Endothelial cell of umbilical vein (primary cell): ENCODE data around the gene SFSWAP. TPM values are rescaled to one million over a fixed set of nuclear protein-coding genes. Genes with fewer than 3 reads are reported as not detected.

Experiments
- BruUV-seq: library from RNA; stranded (reverse); fragments of 400-500 nt; replicated peaks from 2 replicates; lab custom pipeline; 2021; lab: Mats Ljungman, UMichigan
- CTCF ChIA-PET: fragments of 300-600, 350-600 bp; sonication (Branson Sonifier 250); formaldehyde crosslinking; loops from one replicate; lab custom pipeline; 2021; ENCODE audit warnings: antibody characterized with exemption, inconsistent platforms; lab: Charles Lee
- POLR2A ChIA-PET: fragments of 300-600, 350-600 bp; sonication (Branson Sonifier 250); formaldehyde crosslinking; loops from one replicate; lab custom pipeline; 2021; ENCODE audit warnings: antibody characterized with exemption, inconsistent platforms; lab: Charles Lee
- DNase-seq: peaks from one replicate; pipeline ENCODE4 v3.0.0-alpha.2; 2011; ENCODE audit warnings: low read depth, low spot score
- FAIRE-seq: peaks from 2 replicates; lab custom pipeline; 2011; peaks lifted over from hg19 to GRCh38; lab: Jason Lieb, UNC
- H2AFZ ChIP-seq: 2 replicates; pipeline ENCODE4 v1.6.0; 2012; ENCODE audit warnings: low read depth, low read length, control low read depth, inconsistent platforms
- H3K27ac ChIP-seq: 2 replicates; pipeline ENCODE4 v1.5.1; 2011; ENCODE audit warnings: low read depth, mild to moderate bottlenecking, control low read depth, low read length, moderate library complexity; ENCODE audit not compliant: insufficient read depth
- H3K27me3 ChIP-seq, 2 experiments: 2 replicates each; pipeline versions ENCODE4 v1.6.0 to v1.6.1; 2011; ENCODE audit warnings: low read length in 2 of 2, mixed read lengths in 1 of 2; ENCODE audit not compliant: control insufficient read depth in 2 of 2, insufficient read depth in 2 of 2
- H3K36me3 ChIP-seq, 2 experiments: 2 replicates in 1 of 2; 3 replicates in 1 of 2; pipeline ENCODE4 v1.5.1; 2011; ENCODE audit warnings: low read length in 2 of 2, mild to moderate bottlenecking in 1 of 2, moderate library complexity in 1 of 2; ENCODE audit not compliant: control insufficient read depth in 2 of 2, insufficient read depth in 2 of 2; ENCODE audit errors: extremely low read depth in 1 of 2
- H3K4me1 ChIP-seq: 3 replicates; pipeline ENCODE4 v1.5.1; 2011; ENCODE audit warnings: mild to moderate bottlenecking, low read length; ENCODE audit not compliant: control insufficient read depth, insufficient read depth; ENCODE audit errors: extremely low read depth
- H3K4me2 ChIP-seq: 2 replicates; pipeline ENCODE4 v1.6.1; 2011; ENCODE audit warnings: low read length, control low read depth, mixed read lengths; ENCODE audit not compliant: insufficient read depth
- H3K4me3 ChIP-seq, 3 experiments: fragments of 200-600 bp in 1 of 3; sonication (generic), shearing (Covaris generic) in 1 of 3; replicated peaks in 1 of 3; 2 replicates each; pipeline ENCODE4 v1.5.1; 2011 to 2016; ENCODE audit warnings: control low read depth in 3 of 3, low read length in 3 of 3, mild to moderate bottlenecking in 2 of 3, inconsistent platforms in 1 of 3, low read depth in 1 of 3, moderate library complexity in 1 of 3; ENCODE audit not compliant: insufficient read depth in 1 of 3
- H3K79me2 ChIP-seq: 2 replicates; pipeline ENCODE4 v1.6.0; 2012; ENCODE audit warnings: low read length, inconsistent platforms; ENCODE audit not compliant: control insufficient read depth, insufficient read depth
- H3K9ac ChIP-seq: replicated peaks from 2 replicates; pipeline ENCODE3; 2011; ENCODE audit warnings: low read length, control low read depth; ENCODE audit not compliant: insufficient read depth; ENCODE audit errors: extremely low read depth
- H3K9me1 ChIP-seq: replicated peaks from 3 replicates; pipeline ENCODE4 v1.6.0; 2011; ENCODE audit warnings: mild to moderate bottlenecking, low read length; ENCODE audit not compliant: control insufficient read depth, insufficient read depth; ENCODE audit errors: extremely low read depth
- H3K9me3 ChIP-seq: replicated peaks from 2 replicates; pipeline ENCODE4 v1.5.1; 2012; ENCODE audit warnings: low read length, inconsistent platforms; ENCODE audit not compliant: control insufficient read depth, insufficient read depth
- H4K20me1 ChIP-seq: replicated peaks from 2 replicates; pipeline ENCODE3; 2011; ENCODE audit warnings: mild to moderate bottlenecking, low read length; ENCODE audit not compliant: control insufficient read depth, insufficient read depth; ENCODE audit errors: extremely low read depth
- CTCF ChIP-seq, 2 donors: IDR thresholded peaks; 1 replicate in 1 of 2; 2 replicates in 1 of 2; pipeline ENCODE4 v1.5.1; 2011; ENCODE audit warnings: low read length in 2 of 2, mild to moderate bottlenecking in 2 of 2, moderate library complexity in 2 of 2, control low read depth in 1 of 2, inconsistent platforms in 1 of 2, low read depth in 1 of 2; ENCODE audit not compliant: insufficient read depth in 1 of 2; ENCODE audit errors: extremely low read depth in 1 of 2
- EZH2 ChIP-seq: IDR thresholded peaks from 2 replicates; pipeline ENCODE4 v1.6.1; 2012; ENCODE audit warnings: borderline replicate concordance, low read depth, mild to moderate bottlenecking, moderate library complexity, low read length, inconsistent platforms; ENCODE audit not compliant: severe bottlenecking
- FOS ChIP-seq: IDR thresholded peaks from 2 replicates; pipeline ENCODE4 v1.6.1; 2011; ENCODE audit warnings: mild to moderate bottlenecking, low read length, moderate library complexity, borderline replicate concordance; ENCODE audit not compliant: insufficient read depth
- GATA2 ChIP-seq: IDR thresholded peaks from 2 replicates; pipeline ENCODE4 v1.7.0; 2011; ENCODE audit warnings: low read depth, mild to moderate bottlenecking, moderate library complexity, mixed read lengths, low read length; ENCODE audit not compliant: insufficient read length, insufficient read depth
- JUN ChIP-seq: IDR thresholded peaks from 2 replicates; pipeline ENCODE4 v1.6.1; 2011; ENCODE audit warnings: borderline replicate concordance, low read depth; ENCODE audit not compliant: insufficient read length, insufficient read depth
- MAX ChIP-seq: IDR thresholded peaks from 2 replicates; pipeline ENCODE4 v1.6.1; 2011; ENCODE audit not compliant: insufficient read depth, insufficient read length
- MYC ChIP-seq: IDR thresholded peaks from one replicate; pipeline ENCODE4 v1.6.1; 2011; ENCODE audit warnings: mild to moderate bottlenecking, low read depth, low read length
- POLR2A ChIP-seq: IDR thresholded peaks from 2 replicates; pipeline ENCODE4 v1.6.1; 2012; ENCODE audit warnings: low read depth, mild to moderate bottlenecking, control low read depth, low read length
- POLR2AphosphoS5 ChIP-seq: IDR thresholded peaks from 2 replicates; pipeline ENCODE4 v1.6.1; 2012; ENCODE audit warnings: low read depth, mild to moderate bottlenecking, control low read depth, low read length, moderate library complexity; ENCODE audit not compliant: insufficient read depth
- dilution Hi-C: fragments of 300-500 bp; cut with MboI; formaldehyde crosslinking; loops from one replicate; pipeline ENCODE4 v1.15.0; 2019; ENCODE audit warnings: low sequenced_read_pairs; ENCODE audit not compliant: extremely low pct_ligation_motif_present
- intact Hi-C: fragments of 100-400 bp; cut with micrococcal nuclease; formaldehyde crosslinking; loops from one replicate; pipeline ENCODE4 v1.10.0; 2022
- polyA plus RNA-seq, 4 experiments: library from polyadenylated mRNA; depleted of rRNA in 3 of 4; stranded (reverse) in 3 of 4; unstranded in 1 of 4; fragments of >200 nt; gene quantifications; 2 replicates each; pipeline versions ENCODE4 v1.2.1 to v1.2.3, GENCODE V29; 2011 to 2012; ENCODE audit warnings: missing spikeins in 1 of 4
- total RNA-seq: library from RNA; stranded (reverse); gene quantifications from 2 replicates; pipeline ENCODE4 v1.2.3, GENCODE V29; 2021

Gene SFSWAP
- total and polyA plus RNA-seq, 2 donors (not counting 3 experiments of a cell fraction or from before 2014, with no cell fraction given) = 38.1 to 53.3 TPM

- Histone ChIP-seq H3K9ac (no peak overlapping the region), H3K9me3 (no peaks in the 10 kb centered on the region), H3K27me3 (no peaks in the 10 kb centered on the region), H2AFZ (no peak overlapping the region), H3K79me2 (no peaks in the 10 kb centered on the region), H3K4me2 (no peak overlapping the region), H3K4me3 (no peak overlapping the region), H3K4me1 (no peaks in the 10 kb centered on the region), H3K27ac (no peak overlapping the region), H3K9me1 (no peaks in the 10 kb centered on the region), H3K36me3 (peaks cover 6 to 22% of the 10 kb centered on the region in 2 experiments), H4K20me1 (no peaks in the 10 kb centered on the region)
- BruUV-seq = no TSS peak
- DNase-seq (no peak), FAIRE-seq (no peak)
- dilution Hi-C loops (no loop called here), intact Hi-C loops (no loop called here)
- TF ChIP-seq POLR2A (no peak), MYC (no peak)
- ChIA-PET CTCF (interaction anchor here (0.9 to 1.8 kb wide), 2 partner anchors 14 to 55 kb away, joined by 3 to 4 read pairs; no protein-coding TSS in a partner anchor), POLR2A (no interaction called here)
Measured at GRCh38 chr12:131774576-131775391, 63.9 kb downstream of the SFSWAP start.

- dilution Hi-C loops = no loop called here
- Histone ChIP-seq H3K9ac (no peak overlapping the region), H3K4me2 (no peak overlapping the region), H3K27ac (no peak overlapping the region), H3K9me3 (no peaks in the 10 kb centered on the region), H3K4me1 (no peaks in the 10 kb centered on the region), H3K9me1 (no peaks in the 10 kb centered on the region), H3K27me3 (no peaks in the 10 kb centered on the region), H3K4me3 (no peak overlapping the region), H4K20me1 (no peaks in the 10 kb centered on the region), H3K79me2 (no peaks in the 10 kb centered on the region), H3K36me3 (peaks cover 2 to 17% of the 10 kb centered on the region in 2 experiments), H2AFZ (no peak overlapping the region)
- FAIRE-seq (no peak), DNase-seq (no peak)
- CTCF ChIA-PET = interaction anchor here (0.6 to 1.8 kb wide), 3 partner anchors 11 to 54 kb away, joined by 3 to 4 read pairs (median 3); no protein-coding TSS in a partner anchor
- no peak for TF ChIP-seq EZH2
- TF ChIP-seq POLR2AphosphoS5 = no peak
- TF ChIP-seq CTCF (IDR thresholded peaks at IDR 0.05; ENCODE audit: extremely low read depth in 1 of 2, insufficient read depth in 1 of 2, low read depth in 1 of 2, low read length in 2 of 2) = no peak
- no peak for TF ChIP-seq JUN
- no peak for TF ChIP-seq MYC
- no peak for TF ChIP-seq POLR2A
- TF ChIP-seq FOS = no peak
- TF ChIP-seq MAX = no peak
- no peak for TF ChIP-seq GATA2
- POLR2A ChIA-PET = no interaction called here
- intact Hi-C loops = no loop called here
- BruUV-seq = no TSS peak
Measured at GRCh38 chr12:131775392-131776236, 64.7 kb downstream of the SFSWAP start.
